ENCODE results near the gene HSPA5. TPM values are rescaled to one million over a fixed set of nuclear protein-coding genes. Genes with fewer than 3 reads are reported as not detected.
A peak's percentile ranks its signal among the peaks of the same experiment; 100 is the strongest.
"Not testable (repeated sequence)": the region's sequence is repeated elsewhere in the genome, so short reads cannot be mapped to it uniquely, and the experiment has no call there.

HSPA5 gene
- total RNA-seq, 1 experiment from 2014 or later, result 288 TPM

- no peaks in the 10 kb centered on the region for H3K9me3 Mint-ChIP-seq (ENCODE audit: unreplicated experiment)
- peak within 1 kb of the TSS; percentile 80 for H3K4me3 Mint-ChIP-seq (ENCODE audit: unreplicated experiment)
- intact Hi-C loops (cut with micrococcal nuclease; ENCODE audit: unreplicated experiment), result loop anchor here (1.0 to 2.0 kb wide), 2 partner anchors 10 to 40 kb away; partner anchors contain the start of gene HSPA5
- Histone ChIP-seq H3K27me3 (replicated peaks; ENCODE audit: control insufficient read depth, insufficient read depth, low read length) (no peaks in the 10 kb centered on the region), H3K4me1 (peaks cover 13% of the 10 kb centered on the region), H3K4me3 (ENCODE audit: low read depth, low read length) (peak within 1 kb of the TSS; percentile 69), H3K9me3 (no peaks in the 10 kb centered on the region), H3K36me3 (ENCODE audit: control insufficient read depth, insufficient read depth, low read length) (no peaks in the 10 kb centered on the region)
- H3K27me3 Mint-ChIP-seq (ENCODE audit: insufficient read depth, unreplicated experiment), result no peaks in the 10 kb centered on the region
- H3K4me1 Mint-ChIP-seq (ENCODE audit: low read depth, unreplicated experiment), result peaks cover 12% of the 10 kb centered on the region
- peak; percentile 94 to 97 for DNase-seq
- H3K36me3 Mint-ChIP-seq (ENCODE audit: insufficient read depth, unreplicated experiment), result peaks cover 13% of the 10 kb centered on the region
- POLR2A ChIA-PET, result interaction anchor here (0.6 to 1.7 kb wide), 5 partner anchors 10 to 73 kb away, joined by 3 to 21 read pairs (median 6); partner anchors contain the start of gene HSPA5
- TSS peak; percentile 91 for BruUV-seq (replicated peaks)
- peak within 1 kb of the TSS; percentile 62 for H3K27ac Mint-ChIP-seq (ENCODE audit: unreplicated experiment)
- TF ChIP-seq CTCF (IDR thresholded peaks at IDR 0.05; ENCODE audit: insufficient read depth in 1 of 2, low read depth in 1 of 2, low read length in 1 of 2, severe bottlenecking in 1 of 2, unreplicated experiment in 1 of 2), result no peak
- CTCF ChIA-PET, result interaction anchor here (0.5 to 1.5 kb wide), 2 partner anchors 41 to 175 kb away, joined by 3 to 7 read pairs; partner anchors contain the start of gene HSPA5
Observed at GRCh38 chr9:125200216-125201047, 40.7 kb downstream of the HSPA5 start, which contains the start of gene RABEPK. TSS of gene RABEPK (plus strand) at chr9:125200542. CDS start at chr9:125203014, 2,472 bp downstream.

GRCh38 chr9:125195591-125195990 is 45.6 kb downstream of the HSPA5 start:
- H3K4me3 Mint-ChIP-seq (ENCODE audit: unreplicated experiment); H3K27ac Mint-ChIP-seq (ENCODE audit: unreplicated experiment); DNase-seq; BruUV-seq (replicated peaks); H3K9me3 Mint-ChIP-seq (ENCODE audit: unreplicated experiment); H3K4me1 ChIP-seq; intact Hi-C loops (cut with micrococcal nuclease; ENCODE audit: unreplicated experiment); H3K4me1 Mint-ChIP-seq (ENCODE audit: low read depth, unreplicated experiment); POLR2A ChIA-PET; H3K9me3 ChIP-seq; H3K36me3 Mint-ChIP-seq (ENCODE audit: insufficient read depth, unreplicated experiment); H3K4me3 ChIP-seq (ENCODE audit: low read depth, low read length); H3K27me3 Mint-ChIP-seq (ENCODE audit: insufficient read depth, unreplicated experiment); H3K27me3 ChIP-seq (replicated peaks; ENCODE audit: control insufficient read depth, insufficient read depth, low read length); H3K36me3 ChIP-seq (ENCODE audit: control insufficient read depth, insufficient read depth, low read length): not testable (repeated sequence)
- CTCF ChIA-PET, result interaction anchor here (0.6 kb wide), 1 partner anchor 70 kb away, joined by 3 read pairs; no protein-coding TSS in a partner anchor

- BruUV-seq (replicated peaks), result not testable (repeated sequence)
Observed at GRCh38 chr9:125194466-125194865, 46.7 kb downstream of the HSPA5 start.

GRCh38 chr9:125190361-125190801 is 50.8 kb downstream of the HSPA5 start:
- H3K9me3 Mint-ChIP-seq (ENCODE audit: unreplicated experiment), result no peaks in the 10 kb centered on the region
- ChIA-PET POLR2A (interaction anchor here (0.5 to 1.3 kb wide), 5 partner anchors 9 to 329 kb away, joined by 3 to 13 read pairs (median 6); partner anchors contain the start of genes HSPA5 and RABEPK), CTCF (interaction anchor here (0.6 kb wide), 1 partner anchor 14 kb away, joined by 3 read pairs; no protein-coding TSS in a partner anchor)
- H3K4me3 ChIP-seq (ENCODE audit: low read depth, low read length), result peak overlapping the region; percentile 86
- BruUV-seq (replicated peaks), result no TSS peak
- intact Hi-C loops (cut with micrococcal nuclease; ENCODE audit: unreplicated experiment), result loop anchor here (1.0 kb wide), 1 partner anchor 10 kb away; the partner anchor contains the start of gene RABEPK
- peak overlapping the region; percentile 94 for H3K4me3 Mint-ChIP-seq (ENCODE audit: unreplicated experiment)
- peaks cover 9% of the 10 kb centered on the region for H3K36me3 Mint-ChIP-seq (ENCODE audit: insufficient read depth, unreplicated experiment)
- no peak for DNase-seq
- H3K27me3 ChIP-seq (replicated peaks; ENCODE audit: control insufficient read depth, insufficient read depth, low read length), result no peaks in the 10 kb centered on the region
- TF ChIP-seq CTCF (IDR thresholded peaks at IDR 0.05; ENCODE audit: insufficient read depth in 1 of 2, low read depth in 1 of 2, low read length in 1 of 2, severe bottlenecking in 1 of 2, unreplicated experiment in 1 of 2), result no peak
- no peaks in the 10 kb centered on the region for H3K27me3 Mint-ChIP-seq (ENCODE audit: insufficient read depth, unreplicated experiment)
- no peaks in the 10 kb centered on the region for H3K4me1 Mint-ChIP-seq (ENCODE audit: low read depth, unreplicated experiment)
- 0 out of 2 replicates have a peak, but pooled peaks cover 7% of the 10 kb centered on the region for H3K4me1 ChIP-seq
- no peaks in the 10 kb centered on the region for H3K36me3 ChIP-seq (ENCODE audit: control insufficient read depth, insufficient read depth, low read length)
- H3K27ac Mint-ChIP-seq (ENCODE audit: unreplicated experiment), result peak overlapping the region; percentile 95
- no peaks in the 10 kb centered on the region for H3K9me3 ChIP-seq

More at GRCh38 chr9:125194466-125194865, 46.7 kb downstream of the HSPA5 start:
- H3K36me3 Mint-ChIP-seq (ENCODE audit: insufficient read depth, unreplicated experiment); H3K9me3 Mint-ChIP-seq (ENCODE audit: unreplicated experiment); H3K4me3 Mint-ChIP-seq (ENCODE audit: unreplicated experiment); H3K9me3 ChIP-seq; DNase-seq; H3K27me3 ChIP-seq (replicated peaks; ENCODE audit: control insufficient read depth, insufficient read depth, low read length); intact Hi-C loops (cut with micrococcal nuclease; ENCODE audit: unreplicated experiment); H3K4me1 Mint-ChIP-seq (ENCODE audit: low read depth, unreplicated experiment); H3K4me3 ChIP-seq (ENCODE audit: low read depth, low read length); POLR2A ChIA-PET; H3K4me1 ChIP-seq; H3K36me3 ChIP-seq (ENCODE audit: control insufficient read depth, insufficient read depth, low read length); H3K27ac Mint-ChIP-seq (ENCODE audit: unreplicated experiment); H3K27me3 Mint-ChIP-seq (ENCODE audit: insufficient read depth, unreplicated experiment): not testable (repeated sequence)
- CTCF ChIA-PET, result interaction anchor here (0.7 kb wide), 1 partner anchor 960 kb away, joined by 3 read pairs; no protein-coding TSS in a partner anchor

All from Caco-2 (cell line).